Superior temporal gyrus (tissue), 1 donor: Measurements from ENCODE around the gene INAFM1.

Experiments used
- DNase-seq: peaks from one replicate; pipeline ENCODE4 v3.0.0-alpha.2; 2016; ENCODE audit errors: extremely low spot score

The INAFM1 gene

GRCh38 chr19:47309608-47310007 is 34.9 kb downstream of the INAFM1 start, which contains the start of gene C5AR1:
C5AR1 (plus strand) TSS chr19:47309861; CDS start chr19:47309896, 35 bp downstream.
- no peak for DNase-seq

- DNase-seq, result no peak
Measured at GRCh38 chr19:47310323-47310722, 35.6 kb downstream of the INAFM1 start.

GRCh38 chr19:47310819-47311218 is 36.1 kb downstream of the INAFM1 start:
- DNase-seq, result no peak

DNA sequence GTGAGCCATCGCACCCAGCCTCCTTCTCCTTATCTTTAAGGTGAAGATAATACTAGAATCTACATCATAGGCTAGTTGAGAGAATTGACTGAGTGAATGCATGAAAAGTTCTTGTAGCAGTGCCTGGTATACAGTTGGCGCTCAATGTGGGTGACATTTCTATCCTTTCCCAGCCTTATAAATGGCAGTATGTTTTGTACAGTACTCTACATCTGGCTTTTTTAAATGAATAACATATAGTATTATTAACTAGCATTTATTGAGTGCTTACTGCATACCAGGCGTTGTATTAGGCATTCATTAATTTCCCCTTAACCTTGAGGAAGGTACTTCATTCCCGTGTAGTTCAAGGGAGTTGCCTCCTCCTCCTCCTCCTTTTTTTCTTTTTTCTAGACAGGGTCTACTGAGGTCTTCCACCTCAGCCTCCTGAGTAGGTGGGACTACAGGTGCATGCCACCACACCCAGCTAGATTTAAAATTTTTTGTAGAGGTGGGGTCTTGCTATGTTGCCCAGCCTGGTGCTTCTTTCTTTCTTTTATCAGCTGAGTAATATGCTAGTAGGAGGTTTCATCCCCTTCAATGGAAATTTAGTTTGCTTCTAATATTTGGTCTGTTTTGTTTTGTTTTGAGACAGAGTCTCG is 37.8 kb downstream of the INAFM1 start:
- no peak for DNase-seq

- DNase-seq, result no peak
Measured at GRCh38 chr19:47313754-47314295, 39.1 kb downstream of the INAFM1 start.

DNA sequence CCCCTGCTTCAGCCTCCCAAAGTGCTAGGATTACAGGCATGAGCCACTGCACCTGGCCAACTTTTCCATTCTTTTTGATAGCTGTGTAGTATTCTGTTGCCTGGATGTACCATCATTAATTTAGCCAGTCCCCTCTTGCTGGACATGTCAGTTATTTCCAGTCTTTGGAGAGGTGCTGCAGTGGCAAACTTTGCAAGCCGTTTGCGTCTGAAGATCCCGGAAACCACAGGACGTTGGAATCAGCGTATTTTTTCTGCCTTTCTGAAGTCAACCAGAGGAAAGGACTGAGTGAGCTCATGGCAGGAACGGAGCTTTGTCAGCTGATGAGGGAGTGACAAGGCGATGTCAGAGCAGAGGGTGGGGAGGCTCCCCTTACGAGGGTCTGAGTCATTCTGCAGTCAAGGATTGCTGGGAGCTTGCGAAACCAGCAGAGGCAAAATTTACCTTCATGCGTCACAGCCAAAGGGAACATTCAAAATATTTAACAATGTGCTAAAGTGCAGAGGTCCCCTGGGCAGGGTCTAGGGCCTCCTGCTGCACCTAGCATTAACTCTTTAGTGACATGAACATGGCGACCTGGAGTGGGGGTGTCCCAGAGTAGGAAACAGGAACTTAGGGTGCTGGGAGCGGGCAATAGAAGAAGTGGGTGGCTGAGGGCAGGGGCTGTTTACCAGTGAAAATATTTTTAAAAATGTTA is 40.6 kb downstream of the INAFM1 start:
- peak; percentile 16 for DNase-seq

DNA sequence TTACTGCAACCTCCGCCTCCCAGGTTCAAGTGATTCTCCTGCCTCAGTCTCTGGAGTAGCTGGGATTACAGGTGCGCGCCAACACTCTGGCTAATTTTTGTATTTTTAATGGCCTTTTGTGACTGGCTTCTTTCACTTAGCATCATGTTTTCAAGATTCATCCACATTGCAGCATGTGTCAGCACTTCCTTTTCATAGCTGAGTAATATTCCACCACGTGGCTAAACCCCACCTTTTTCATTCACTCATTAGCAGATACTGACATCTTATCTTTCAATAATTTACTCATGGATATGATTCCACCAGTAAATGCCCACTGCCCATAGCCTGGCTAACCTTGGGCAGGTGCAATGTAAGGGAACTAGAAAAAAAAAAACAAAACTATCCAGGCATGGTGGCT is 41.8 kb downstream of the INAFM1 start:
- no peak for DNase-seq

DNA sequence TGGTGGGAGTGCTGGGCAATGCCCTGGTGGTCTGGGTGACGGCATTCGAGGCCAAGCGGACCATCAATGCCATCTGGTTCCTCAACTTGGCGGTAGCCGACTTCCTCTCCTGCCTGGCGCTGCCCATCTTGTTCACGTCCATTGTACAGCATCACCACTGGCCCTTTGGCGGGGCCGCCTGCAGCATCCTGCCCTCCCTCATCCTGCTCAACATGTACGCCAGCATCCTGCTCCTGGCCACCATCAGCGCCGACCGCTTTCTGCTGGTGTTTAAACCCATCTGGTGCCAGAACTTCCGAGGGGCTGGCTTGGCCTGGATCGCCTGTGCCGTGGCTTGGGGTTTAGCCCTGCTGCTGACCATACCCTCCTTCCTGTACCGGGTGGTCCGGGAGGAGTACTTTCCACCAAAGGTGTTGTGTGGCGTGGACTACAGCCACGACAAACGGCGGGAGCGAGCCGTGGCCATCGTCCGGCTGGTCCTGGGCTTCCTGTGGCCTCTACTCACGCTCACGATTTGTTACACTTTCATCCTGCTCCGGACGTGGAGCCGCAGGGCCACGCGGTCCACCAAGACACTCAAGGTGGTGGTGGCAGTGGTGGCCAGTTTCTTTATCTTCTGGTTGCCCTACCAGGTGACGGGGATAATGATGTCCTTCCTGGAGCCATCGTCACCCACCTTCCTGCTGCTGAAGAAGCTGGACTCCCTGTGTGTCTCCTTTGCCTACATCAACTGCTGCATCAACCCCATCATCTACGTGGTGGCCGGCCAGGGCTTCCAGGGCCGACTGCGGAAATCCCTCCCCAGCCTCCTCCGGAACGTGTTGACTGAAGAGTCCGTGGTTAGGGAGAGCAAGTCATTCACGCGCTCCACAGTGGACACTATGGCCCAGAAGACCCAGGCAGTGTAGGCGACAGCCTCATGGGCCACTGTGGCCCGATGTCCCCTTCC is 45.5 kb downstream of the INAFM1 start:
- DNase-seq, result no peak

GRCh38 chr19:47321630-47322029 is 46.9 kb downstream of the INAFM1 start:
- DNase-seq, result no peak

- no peak for DNase-seq
Measured at GRCh38 chr19:47322058-47322457, 47.4 kb downstream of the INAFM1 start.

DNA sequence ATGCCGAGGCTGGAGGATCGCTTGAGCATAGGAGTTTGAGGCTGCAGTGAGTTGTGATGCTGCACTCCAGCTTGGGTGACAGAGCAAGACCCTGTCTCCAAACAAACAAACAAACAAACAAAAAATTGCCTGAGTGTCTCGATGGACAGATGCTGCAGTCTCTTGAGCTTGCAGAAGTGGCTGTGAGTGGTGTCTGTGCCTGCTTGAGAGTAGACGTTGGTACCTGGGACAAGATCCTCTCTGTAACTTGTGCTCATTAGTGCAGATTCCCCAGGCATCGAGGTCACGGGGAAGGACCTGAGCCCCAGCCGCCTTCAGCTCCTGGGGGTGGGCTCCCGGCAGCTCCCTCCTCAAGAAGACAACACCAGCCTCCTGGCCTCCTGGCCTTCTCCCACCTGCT is 48.7 kb downstream of the INAFM1 start:
- no peak for DNase-seq

DNA sequence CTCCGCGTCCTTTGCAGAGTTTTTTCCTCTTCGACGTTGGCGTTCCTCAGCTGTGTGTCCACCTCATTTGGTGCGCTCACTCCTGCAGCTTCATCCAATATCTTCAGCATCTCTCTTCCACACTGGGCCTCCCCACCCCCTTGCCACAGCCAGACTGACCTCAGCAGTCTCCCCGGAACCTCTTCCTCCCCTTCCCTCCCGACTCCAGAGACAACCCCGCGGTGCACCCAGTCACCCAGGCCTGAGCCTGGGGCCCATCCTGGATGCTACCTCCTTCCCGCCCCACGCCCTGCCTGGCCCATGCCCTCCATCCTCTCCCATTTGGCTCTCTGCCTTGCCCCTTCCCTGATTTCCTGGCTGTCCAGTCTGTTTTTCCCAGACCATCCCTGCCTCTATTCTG is 49.2 kb downstream of the INAFM1 start:
- no peak for DNase-seq

- DNase-seq, result no peak
Measured at GRCh38 chr19:47324502-47324901, 49.8 kb downstream of the INAFM1 start.
